Large intestine (tissue), 12 donors: ENCODE measurements around the gene SKP2. TPM values are rescaled to one million over a fixed set of nuclear protein-coding genes. Genes with fewer than 3 reads are reported as not detected.
"Not testable (repeated sequence)": the region's sequence is repeated elsewhere in the genome, so short reads cannot be mapped to it uniquely, and the experiment has no call there.

Experiments
- DNase-seq, 2 donors: peaks; one replicate each; pipeline versions ENCODE4 v3.0.0 to v3.0.0-alpha.2; 2013
- H3K27ac ChIP-seq: one replicate; pipeline ENCODE4 v1.5.1; 2013; ENCODE audit warnings: low read length
- H3K27me3 ChIP-seq: 2 replicates; pipeline ENCODE4 v1.6.1; 2013; ENCODE audit warnings: low read length; ENCODE audit not compliant: control insufficient read depth, insufficient read depth
- H3K36me3 ChIP-seq: 2 replicates; pipeline ENCODE4 v1.6.1; 2013; ENCODE audit warnings: low read length; ENCODE audit not compliant: control insufficient read depth, insufficient read depth
- H3K4me1 ChIP-seq: one replicate; pipeline ENCODE4 v1.6.1; 2013; ENCODE audit warnings: low read length; ENCODE audit not compliant: control insufficient read depth, insufficient read depth
- H3K4me3 ChIP-seq: one replicate; pipeline ENCODE4 v1.5.1; 2013; ENCODE audit warnings: low read length
- H3K9me3 ChIP-seq: one replicate; pipeline ENCODE4 v1.6.1; 2013; ENCODE audit warnings: mild to moderate bottlenecking, low read depth, low read length, moderate library complexity; ENCODE audit not compliant: control insufficient read depth
- WGBS: methylation state at CpG from one replicate; pipeline ENCODE4 v1.1.5; 2013; ENCODE audit warnings: low lambda C conversion rate; ENCODE audit not compliant: insufficient coverage; 5-methylcytosine and 5-hydroxymethylcytosine counted together
- long read RNA-seq, 11 donors: transcript quantifications; one replicate each; lab custom pipeline, GENCODE V29; 2026
- polyA plus RNA-seq: library from polyadenylated mRNA; unstranded; fragments of 120-200 nt; gene quantifications from one replicate; pipeline ENCODE4 v1.2.1, GENCODE V29; 2013

Gene SKP2
- polyA plus RNA-seq, result 52.7 TPM
- long read RNA-seq, donor 1, transcript SKP2-202 (10 exons, 3,759 nt), result major isoform, 5 of 6 reads
- long read RNA-seq, donor 1, partial matches to known transcripts, result 0 of 6 reads
- long read RNA-seq, donor 1, other reads (novel, unspliced or antisense), result 0 of 6 reads
- long read RNA-seq, donor 2, transcript SKP2-202 (10 exons, 3,759 nt), result major isoform, 10 of 10 reads
- long read RNA-seq, donor 2, partial matches to known transcripts, result 0 of 10 reads
- long read RNA-seq, donor 2, other reads (novel, unspliced or antisense), result 0 of 10 reads
- long read RNA-seq, donor 3, transcript SKP2-202 (10 exons, 3,759 nt), result major isoform, 31 of 47 reads
- long read RNA-seq, donor 3, partial matches to known transcripts, result 11 of 47 reads
- long read RNA-seq, donor 3, other reads (novel, unspliced or antisense), result 0 of 47 reads
- long read RNA-seq, donor 4, result 0 reads
- long read RNA-seq, donor 5, partial matches to known transcripts, result 10 of 16 reads
- long read RNA-seq, donor 5, other reads (novel, unspliced or antisense), result 0 of 16 reads
- long read RNA-seq, donor 6, transcript SKP2-202 (10 exons, 3,759 nt), result major isoform, 13 of 21 reads
- long read RNA-seq, donor 6, partial matches to known transcripts, result 5 of 21 reads
- long read RNA-seq, donor 6, other reads (novel, unspliced or antisense), result 0 of 21 reads
- long read RNA-seq, donor 7, transcript SKP2-202 (10 exons, 3,759 nt), result major isoform, 5 of 6 reads
- long read RNA-seq, donor 7, partial matches to known transcripts, result 0 of 6 reads
- long read RNA-seq, donor 7, other reads (novel, unspliced or antisense), result 0 of 6 reads
- long read RNA-seq, donor 8, transcript SKP2-202 (10 exons, 3,759 nt), result major isoform, 23 of 43 reads
- long read RNA-seq, donor 8, partial matches to known transcripts, result 11 of 43 reads
- long read RNA-seq, donor 8, other reads (novel, unspliced or antisense), result 8 of 43 reads
- long read RNA-seq, donor 9, transcript SKP2-202 (10 exons, 3,759 nt), result major isoform, 9 of 14 reads
- long read RNA-seq, donor 9, partial matches to known transcripts, result 5 of 14 reads
- long read RNA-seq, donor 9, other reads (novel, unspliced or antisense), result 0 of 14 reads
- long read RNA-seq, donor 10, transcript SKP2-202 (10 exons, 3,759 nt), result major isoform, 17 of 18 reads
- long read RNA-seq, donor 10, partial matches to known transcripts, result 0 of 18 reads
- long read RNA-seq, donor 10, other reads (novel, unspliced or antisense), result 0 of 18 reads
- long read RNA-seq, donor 11, transcript SKP2-202 (10 exons, 3,759 nt), result major isoform, 9 of 16 reads
- long read RNA-seq, donor 11, partial matches to known transcripts, result 7 of 16 reads
- long read RNA-seq, donor 11, other reads (novel, unspliced or antisense), result 0 of 16 reads

DNA sequence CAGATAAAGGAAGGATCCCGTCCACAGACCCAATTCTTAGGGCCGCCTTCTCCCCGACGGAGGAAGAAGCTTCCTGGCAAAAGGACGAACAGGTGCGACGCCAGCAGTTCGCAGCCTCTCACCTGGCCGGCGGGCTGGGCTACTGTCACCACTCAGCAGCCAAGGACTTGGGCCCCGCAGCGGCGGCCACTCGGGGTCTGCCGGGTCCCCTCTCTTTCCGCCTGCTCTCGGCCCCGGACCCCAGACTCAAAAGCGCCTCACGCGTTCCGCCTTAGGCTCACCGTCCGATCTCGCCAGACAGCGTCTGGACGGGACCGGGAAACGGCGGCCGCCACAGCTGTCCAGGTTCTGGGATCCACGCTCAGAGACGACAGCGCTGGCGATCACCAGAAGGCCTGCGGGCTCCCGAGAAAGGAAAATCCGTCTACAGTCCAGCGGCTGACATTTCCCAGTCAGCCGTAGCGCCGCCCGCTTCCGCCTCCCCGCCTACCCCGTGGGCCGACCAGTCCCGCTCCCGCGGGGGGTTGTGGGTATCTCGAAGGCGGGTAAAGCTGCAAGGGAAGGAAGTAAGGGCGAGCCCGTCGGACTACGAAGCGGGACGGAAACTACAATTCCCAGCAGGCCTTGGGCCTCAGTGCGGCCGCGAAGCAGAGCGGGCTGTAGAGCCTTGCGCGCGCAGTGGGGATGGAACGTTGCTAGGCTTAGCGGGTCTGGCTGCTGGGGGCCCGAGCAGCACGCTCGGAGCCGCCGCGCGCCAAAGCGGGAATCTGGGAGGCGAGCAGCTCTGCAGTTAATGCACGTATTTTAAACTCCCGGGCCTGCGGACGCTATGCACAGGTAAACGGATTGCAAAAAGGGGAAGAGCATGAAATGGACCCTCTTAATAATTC is at the start of gene SKP2, which contains the start of gene LMBRD2:
Gene SKP2 (plus strand): TSS at position 678 of the 890 bp plus-strand sequence. CDS start 152 bp downstream, at position 830.
Gene LMBRD2 (minus strand): TSS at position 454 of the 890 bp plus-strand sequence. CDS start 8,538 bp downstream, outside the sequence.
- Histone ChIP-seq H3K4me1 (peaks cover 17% of the 10 kb centered on the region), H3K27me3 (no peaks in the 10 kb centered on the region), H3K9me3 (peaks cover 9% of the 10 kb centered on the region), H3K4me3 (peak within 1 kb of the TSS; percentile 69), H3K36me3 (peaks cover 31% of the 10 kb centered on the region), H3K27ac (peak within 1 kb of the TSS; percentile 84)
- WGBS, result 0% methylated on average over 1 of the region's 81 CpGs
- peak; percentile 99 for DNase-seq

GRCh38 chr5:36105819-36106218 is 46.1 kb upstream of the SKP2 start:
- no peaks in the 10 kb centered on the region for H3K4me1 ChIP-seq
- H3K27ac ChIP-seq, result no peak overlapping the region
- H3K36me3 ChIP-seq, result peaks cover 33% of the 10 kb centered on the region
- H3K27me3 ChIP-seq, result no peaks in the 10 kb centered on the region
- no peaks in the 10 kb centered on the region for H3K9me3 ChIP-seq
- 71% methylated on average over 2 of the region's 2 CpGs for WGBS
- H3K4me3 ChIP-seq, result no peak overlapping the region
- DNase-seq, result no peak

GRCh38 chr5:36108758-36109460 is 43.0 kb upstream of the SKP2 start:
- Histone ChIP-seq H3K27me3 (no peaks in the 10 kb centered on the region), H3K9me3 (no peaks in the 10 kb centered on the region), H3K36me3 (peaks cover 33% of the 10 kb centered on the region), H3K4me3 (no peak overlapping the region), H3K27ac (no peak overlapping the region), H3K4me1 (no peaks in the 10 kb centered on the region)
- 41% methylated on average over 2 of the region's 3 CpGs for WGBS
- DNase-seq, result no peak

DNA sequence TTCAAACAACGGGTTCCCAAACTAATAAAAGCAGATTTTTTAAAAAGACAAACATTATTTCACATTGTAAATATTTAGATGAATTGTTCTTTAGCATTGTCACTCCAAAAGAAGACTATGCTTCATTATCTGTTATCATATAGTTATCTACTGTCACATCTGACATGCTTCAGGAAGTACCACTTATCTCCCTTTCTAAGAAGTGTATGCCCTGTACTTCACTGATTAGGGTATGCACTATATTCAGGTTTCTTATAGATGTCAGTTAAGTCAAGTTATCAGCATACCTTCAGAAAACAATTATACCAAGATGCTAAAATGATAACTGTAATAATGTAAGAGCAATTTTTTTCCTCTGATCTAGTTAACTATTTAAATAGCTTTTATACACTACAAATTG is 40.7 kb upstream of the SKP2 start:
- H3K36me3 ChIP-seq, result peaks cover 29% of the 10 kb centered on the region
- H3K27me3 ChIP-seq, result no peaks in the 10 kb centered on the region
- H3K4me3 ChIP-seq, result no peak overlapping the region
- no peak overlapping the region for H3K27ac ChIP-seq
- 75% methylated on average over 1 of the region's 1 CpG for WGBS
- DNase-seq, result no peak
- no peaks in the 10 kb centered on the region for H3K9me3 ChIP-seq
- H3K4me1 ChIP-seq, result no peaks in the 10 kb centered on the region

GRCh38 chr5:36125868-36126267 is 26.0 kb upstream of the SKP2 start:
- no peaks in the 10 kb centered on the region for H3K27me3 ChIP-seq
- no peak overlapping the region for H3K27ac ChIP-seq
- no peaks in the 10 kb centered on the region for H3K4me1 ChIP-seq
- WGBS, result no CpG with 5 or more reads among the region's 1 CpG
- no peak overlapping the region for H3K4me3 ChIP-seq
- H3K9me3 ChIP-seq, result peaks cover 11% of the 10 kb centered on the region
- H3K36me3 ChIP-seq, result peaks cover 7% of the 10 kb centered on the region
- DNase-seq, result no peak

DNA sequence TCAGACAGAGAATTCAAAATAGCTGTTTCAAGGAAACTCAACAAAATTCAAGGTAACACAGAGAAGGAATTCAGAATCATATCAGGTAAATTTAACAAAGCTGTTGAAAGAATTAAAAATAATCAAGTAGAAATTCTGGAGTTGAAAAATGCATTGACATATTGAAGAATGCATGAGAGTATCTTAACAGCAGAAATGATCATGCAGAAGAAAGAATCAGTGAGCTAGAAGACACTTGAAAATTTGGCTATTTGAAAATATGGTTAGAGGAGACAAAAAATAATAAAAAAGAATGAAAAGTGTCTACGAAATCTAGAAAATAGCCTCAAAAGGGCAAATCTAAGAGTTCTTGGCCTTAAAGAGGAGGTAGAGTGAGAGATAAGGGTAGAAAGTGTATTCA is 23.1 kb upstream of the SKP2 start:
- Histone ChIP-seq H3K4me3 (no peak overlapping the region), H3K9me3 (peaks cover 11% of the 10 kb centered on the region), H3K27me3 (no peaks in the 10 kb centered on the region), H3K27ac (no peak overlapping the region), H3K4me1 (no peaks in the 10 kb centered on the region), H3K36me3 (peaks cover 9% of the 10 kb centered on the region)
- no peak for DNase-seq
- whole genome bisulfite sequencing, result 100% methylated on average over 1 of the region's 1 CpG

GRCh38 chr5:36129666-36130065 is 22.2 kb upstream of the SKP2 start:
- not testable (repeated sequence) for H3K4me1 ChIP-seq, H3K4me3 ChIP-seq, H3K36me3 ChIP-seq, DNase-seq, H3K27ac ChIP-seq, H3K27me3 ChIP-seq
- peaks cover 11% of the 10 kb centered on the region for H3K9me3 ChIP-seq
- WGBS, result no CpG with 5 or more reads among the region's 5 CpGs

GRCh38 chr5:36133009-36133408 is 18.9 kb upstream of the SKP2 start:
- WGBS, result 100% methylated on average over 1 of the region's 1 CpG
- not testable (repeated sequence) for DNase-seq, H3K27ac ChIP-seq, H3K27me3 ChIP-seq, H3K4me1 ChIP-seq, H3K4me3 ChIP-seq
- H3K36me3 ChIP-seq, result peaks cover 17% of the 10 kb centered on the region
- peaks cover 11% of the 10 kb centered on the region for H3K9me3 ChIP-seq

GRCh38 chr5:36135988-36136387 is 15.9 kb upstream of the SKP2 start:
- 100% methylated on average over 2 of the region's 3 CpGs for whole genome bisulfite sequencing
- Histone ChIP-seq H3K27me3 (no peaks in the 10 kb centered on the region), H3K27ac (no peak overlapping the region), H3K4me1 (no peaks in the 10 kb centered on the region), H3K36me3 (peaks cover 22% of the 10 kb centered on the region), H3K4me3 (no peak overlapping the region), H3K9me3 (peaks cover 13% of the 10 kb centered on the region)
- no peak for DNase-seq
